Lower lobe of right lung (tissue), 2 donors: ENCODE measurements around the gene WNK2. TPM values are rescaled to one million over a fixed set of nuclear protein-coding genes. Genes with fewer than 3 reads are reported as not detected.
"Not testable (repeated sequence)": the region's sequence is repeated elsewhere in the genome, so short reads cannot be mapped to it uniquely, and the experiment has no call there.

Experiments
- ATAC-seq, 2 donors: fragments of 200-7000 bp; cut with Tn5 transposase; one replicate each; pipeline ENCODE4 v1.9.1; 2020 to 2022; ENCODE audit warnings: mild to moderate bottlenecking in 2 of 2, moderate library complexity in 2 of 2
- DNase-seq: peaks from one replicate; pipeline ENCODE4 v3.0.0-alpha.2; 2020
- H3K27ac ChIP-seq: fragments of 200-600 bp; one replicate; pipeline ENCODE4 v1.8.0; 2022
- H3K27me3 ChIP-seq: fragments of 200-600 bp; one replicate; pipeline ENCODE4 v1.8.0; 2022; ENCODE audit warnings: low read depth
- H3K36me3 ChIP-seq: fragments of 200-600 bp; one replicate; pipeline ENCODE4 v1.8.0; 2022; ENCODE audit warnings: mild to moderate bottlenecking
- H3K4me1 ChIP-seq: fragments of 200-600 bp; one replicate; pipeline ENCODE4 v1.8.0; 2022
- H3K4me3 ChIP-seq: fragments of 200-600 bp; one replicate; pipeline ENCODE4 v1.8.0; 2022; ENCODE audit warnings: mild to moderate bottlenecking
- H3K9me3 ChIP-seq: fragments of 200-600 bp; one replicate; pipeline ENCODE4 v1.8.0; 2022
- CTCF ChIP-seq: fragments of 200-600 bp; IDR thresholded peaks from one replicate; pipeline ENCODE4 v1.8.0; 2022; ENCODE audit warnings: antibody characterized with exemption, mild to moderate bottlenecking
- intact Hi-C: fragments of 100-400 bp; cut with DNase I; formaldehyde crosslinking; loops from one replicate; pipeline ENCODE4 v1.11.0; 2022
- total RNA-seq: library from RNA; stranded (reverse); fragmentation: NEBNext Ultra II Directional; extraction: Animal tissue kit (Norgen Biotek cat#: 25700); gene quantifications from one replicate; pipeline ENCODE4 v1.2.1, GENCODE V29; 2021
- donor health status: DM: no; HTN: yes; CAD: no; lungs with severe emphysema.

WNK2 gene
- total RNA-seq, 1 donor from 2014 or later, result 7.7 TPM

DNA sequence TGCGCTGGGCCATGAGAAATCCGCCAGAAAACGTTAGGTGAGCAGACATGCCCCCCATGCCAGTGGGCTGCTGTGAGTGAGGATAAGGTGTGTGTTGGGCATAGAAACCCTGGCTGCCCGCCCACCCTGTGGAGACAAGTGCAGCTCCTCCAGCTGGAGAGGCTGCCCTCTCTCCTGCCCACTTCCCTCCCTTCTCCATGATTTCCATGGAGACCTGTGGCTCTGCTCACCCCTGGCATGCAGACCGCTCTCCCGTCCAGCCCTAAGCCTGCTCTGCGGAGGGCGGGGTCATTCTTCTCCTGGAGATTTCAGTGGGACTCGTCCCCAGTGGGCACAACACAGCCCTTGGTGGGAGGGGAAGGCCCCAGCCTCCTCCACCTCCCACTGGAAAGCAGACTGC lies 134.5 kb downstream of the WNK2 start:
- no peak for TF ChIP-seq CTCF
- Histone ChIP-seq H3K9me3 (no peaks in the 10 kb centered on the region), H3K27me3 (no peaks in the 10 kb centered on the region), H3K4me1 (no peaks in the 10 kb centered on the region), H3K27ac (no peak overlapping the region), H3K4me3 (no peak overlapping the region), H3K36me3 (no peaks in the 10 kb centered on the region)
- intact Hi-C loops, result no loop called here
- peak in 1 of 2 donors; percentile 35 for ATAC-seq
- DNase-seq, result no peak

- Histone ChIP-seq H3K36me3 (no peaks in the 10 kb centered on the region), H3K27ac (no peak overlapping the region), H3K27me3 (no peaks in the 10 kb centered on the region), H3K4me3 (no peak overlapping the region), H3K9me3 (no peaks in the 10 kb centered on the region), H3K4me1 (no peaks in the 10 kb centered on the region)
- ATAC-seq (no peak), DNase-seq (no peak)
- no peak for TF ChIP-seq CTCF
- intact Hi-C loops, result no loop called here
Measured at GRCh38 chr9:93319301-93319991, 135.5 kb downstream of the WNK2 start.

- DNase-seq (no peak), ATAC-seq (no peak)
Measured at GRCh38 chr9:93319992-93320500, 136.1 kb downstream of the WNK2 start.

GRCh38 chr9:93320591-93321219 lies 136.8 kb downstream of the WNK2 start:
- intact Hi-C loops, result no loop called here
- H3K27ac ChIP-seq, result no peak overlapping the region
- H3K36me3 ChIP-seq, result no peaks in the 10 kb centered on the region
- DNase-seq (no peak), ATAC-seq (no peak)
- TF ChIP-seq CTCF, result no peak
- H3K4me3 ChIP-seq, result no peak overlapping the region
- no peaks in the 10 kb centered on the region for H3K4me1 ChIP-seq
- H3K9me3 ChIP-seq, result no peaks in the 10 kb centered on the region
- H3K27me3 ChIP-seq, result no peaks in the 10 kb centered on the region

More at GRCh38 chr9:93319992-93320500, 136.1 kb downstream of the WNK2 start:
- Histone ChIP-seq H3K9me3 (no peaks in the 10 kb centered on the region), H3K4me3 (no peak overlapping the region), H3K27me3 (no peaks in the 10 kb centered on the region), H3K4me1 (no peaks in the 10 kb centered on the region), H3K36me3 (no peaks in the 10 kb centered on the region), H3K27ac (no peak overlapping the region)
- intact Hi-C loops, result no loop called here
- TF ChIP-seq CTCF, result no peak

- Histone ChIP-seq H3K36me3 (no peaks in the 10 kb centered on the region), H3K4me3 (no peak overlapping the region), H3K9me3 (no peaks in the 10 kb centered on the region), H3K27ac (no peak overlapping the region), H3K4me1 (no peaks in the 10 kb centered on the region), H3K27me3 (no peaks in the 10 kb centered on the region)
- ATAC-seq (no peak), DNase-seq (no peak)
- TF ChIP-seq CTCF, result no peak
- intact Hi-C loops, result no loop called here
Measured at GRCh38 chr9:93321220-93321610, 137.3 kb downstream of the WNK2 start.

DNA sequence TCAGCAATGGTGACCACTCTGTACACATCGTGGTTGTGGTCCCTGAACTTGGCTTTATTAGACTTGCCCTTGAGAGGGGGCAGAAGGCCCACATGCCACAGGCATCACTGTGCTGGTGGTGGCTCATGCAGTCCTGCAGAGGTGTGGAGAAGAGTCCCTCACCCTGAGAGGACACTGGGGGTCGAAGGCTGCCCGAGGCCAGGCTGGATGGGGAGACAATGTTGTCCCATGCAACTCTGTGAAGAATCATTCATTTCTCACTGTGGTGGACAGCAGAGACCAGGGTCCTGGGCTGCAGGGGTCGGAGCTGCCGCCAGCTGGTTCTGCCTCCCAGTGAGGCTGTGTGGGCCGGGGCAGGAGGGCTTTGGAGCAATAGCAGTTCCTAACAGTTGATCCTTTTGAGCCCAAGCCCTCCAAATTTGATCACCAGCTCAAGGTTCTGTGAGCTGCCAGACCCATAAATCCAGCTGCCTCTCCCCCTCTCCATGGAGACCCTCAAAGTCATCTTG lies 139.6 kb downstream of the WNK2 start:
- H3K4me3 ChIP-seq, H3K9me3 ChIP-seq, DNase-seq, H3K4me1 ChIP-seq, H3K27ac ChIP-seq, H3K27me3 ChIP-seq, intact Hi-C loops, H3K36me3 ChIP-seq, ATAC-seq: not testable (repeated sequence)
